ENCODE data around the gene OPRM1. TPM values are rescaled to one million over a fixed set of nuclear protein-coding genes. Genes with fewer than 3 reads are reported as not detected.

OPRM1 gene
- total RNA-seq, 4 donors from 2014 or later: 0.27 to 0.87 (median 0.40) TPM; not detected in 1

DNA sequence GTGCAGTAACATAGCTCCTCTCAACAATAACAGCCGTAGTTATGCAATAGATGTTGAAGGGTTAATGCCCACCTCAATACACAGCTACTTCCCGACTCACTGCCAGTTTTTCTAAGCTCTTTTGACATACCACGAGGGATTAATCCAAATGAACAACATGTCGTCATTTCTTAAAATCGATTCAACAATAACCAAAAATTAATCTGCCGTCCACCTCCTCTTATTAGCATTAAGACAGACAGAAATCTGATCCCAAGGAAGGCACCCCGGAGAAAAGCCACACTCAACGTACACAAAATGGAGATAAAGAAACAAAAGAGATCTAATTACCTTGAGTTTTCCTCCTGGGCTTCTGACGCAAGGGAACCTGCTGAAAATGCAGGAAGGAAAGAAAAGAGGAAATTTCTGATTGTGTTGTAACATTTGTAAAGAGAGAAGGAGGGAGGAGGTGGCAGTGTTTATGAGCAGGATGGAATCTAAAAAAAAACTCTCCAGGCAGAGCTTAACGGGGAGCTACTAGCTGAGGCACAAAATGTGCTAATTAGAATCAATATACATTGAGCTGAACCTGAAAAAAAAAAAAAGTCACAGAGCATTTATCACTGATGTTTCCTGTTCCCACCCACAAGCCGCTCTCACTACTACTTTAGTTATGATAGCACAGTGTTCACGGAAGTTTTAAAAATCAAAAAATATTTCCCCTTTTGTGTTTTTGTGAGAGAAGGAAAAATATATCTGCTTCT is 208.2 kb downstream of the OPRM1 start:
- TF ChIP-seq, protein P1, sequence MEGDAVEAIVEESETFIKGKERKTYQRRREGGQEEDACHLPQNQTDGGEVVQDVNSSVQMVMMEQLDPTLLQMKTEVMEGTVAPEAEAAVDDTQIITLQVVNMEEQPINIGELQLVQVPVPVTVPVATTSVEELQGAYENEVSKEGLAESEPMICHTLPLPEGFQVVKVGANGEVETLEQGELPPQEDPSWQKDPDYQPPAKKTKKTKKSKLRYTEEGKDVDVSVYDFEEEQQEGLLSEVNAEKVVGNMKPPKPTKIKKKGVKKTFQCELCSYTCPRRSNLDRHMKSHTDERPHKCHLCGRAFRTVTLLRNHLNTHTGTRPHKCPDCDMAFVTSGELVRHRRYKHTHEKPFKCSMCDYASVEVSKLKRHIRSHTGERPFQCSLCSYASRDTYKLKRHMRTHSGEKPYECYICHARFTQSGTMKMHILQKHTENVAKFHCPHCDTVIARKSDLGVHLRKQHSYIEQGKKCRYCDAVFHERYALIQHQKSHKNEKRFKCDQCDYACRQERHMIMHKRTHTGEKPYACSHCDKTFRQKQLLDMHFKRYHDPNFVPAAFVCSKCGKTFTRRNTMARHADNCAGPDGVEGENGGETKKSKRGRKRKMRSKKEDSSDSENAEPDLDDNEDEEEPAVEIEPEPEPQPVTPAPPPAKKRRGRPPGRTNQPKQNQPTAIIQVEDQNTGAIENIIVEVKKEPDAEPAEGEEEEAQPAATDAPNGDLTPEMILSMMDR (IDR thresholded peaks at IDR 0.05): no peak
- no peak for TF ChIP-seq POLR2AphosphoS5 (IDR thresholded peaks at IDR 0.05)
- Histone ChIP-seq H3K4me3 (peak overlapping the region in 1 of 2 donors; percentile 21), H3K4me1 (no peaks in the 10 kb centered on the region), H3K27ac (no peak overlapping the region), H3K9me3 (no peaks in the 10 kb centered on the region), H3K27me3 (no peaks in the 10 kb centered on the region), H3K36me3 (no peaks in the 10 kb centered on the region)
- no peak for ATAC-seq
- 28 to 37% methylated on average over 7 to 12 of the region's 12 CpGs for WGBS, 2 donors (ENCODE audit: low coverage in 1 of 2)

DNA sequence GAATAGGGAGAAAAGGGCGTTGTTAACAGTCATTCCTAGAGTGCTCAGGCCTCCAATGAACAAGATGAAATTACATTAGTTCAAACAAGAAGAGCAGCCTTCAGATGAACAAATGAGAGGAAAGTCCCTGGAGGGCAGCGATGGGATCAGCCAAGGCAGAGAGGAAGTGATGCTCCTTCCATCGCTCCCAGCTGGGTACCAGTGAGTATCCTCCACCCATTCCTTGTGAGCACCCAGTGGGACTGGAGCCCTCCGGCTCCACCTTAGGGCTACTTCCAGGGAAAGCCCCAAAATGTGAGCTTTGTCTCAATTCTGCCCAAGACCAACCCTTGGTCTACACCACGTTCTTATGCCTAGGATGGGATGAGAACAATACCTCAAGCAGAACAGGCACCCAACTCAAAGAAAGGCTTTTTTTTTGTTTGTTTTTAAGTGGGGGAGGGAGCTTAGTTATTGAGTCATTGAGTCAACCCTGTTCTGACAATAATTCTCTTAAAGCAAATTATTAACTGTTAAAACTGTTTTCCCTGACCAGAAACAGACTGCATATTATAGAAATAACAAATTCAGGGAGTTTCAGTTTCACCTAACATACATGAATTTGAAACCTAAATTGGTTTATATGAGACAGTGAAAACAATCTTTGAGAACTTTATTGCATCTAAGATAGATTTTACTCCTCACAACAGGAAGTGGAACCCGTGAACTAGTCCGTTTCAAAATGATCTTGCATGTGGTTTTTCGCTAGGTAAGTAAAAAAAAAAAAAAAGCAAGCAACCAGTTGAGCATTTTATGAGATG is 210.7 kb downstream of the OPRM1 start:
- 86 to 90% methylated on average over 5 to 7 of the region's 8 CpGs for WGBS, 2 donors (ENCODE audit: low coverage in 1 of 2)
- H3K36me3 ChIP-seq: no peaks in the 10 kb centered on the region
- H3K27me3 ChIP-seq: no peaks in the 10 kb centered on the region
- ATAC-seq: no peak
- no peaks in the 10 kb centered on the region for H3K4me1 ChIP-seq
- no peak for TF ChIP-seq POLR2A (IDR thresholded peaks at IDR 0.05)
- TF ChIP-seq, protein P1 (IDR thresholded peaks at IDR 0.05): no peak
- no peak for TF ChIP-seq EP300 (IDR thresholded peaks at IDR 0.05)
- no peak for TF ChIP-seq POLR2AphosphoS5 (IDR thresholded peaks at IDR 0.05)
- H3K9me3 ChIP-seq: no peaks in the 10 kb centered on the region
- no peak overlapping the region for H3K27ac ChIP-seq
- H3K4me3 ChIP-seq: no peak overlapping the region

DNA sequence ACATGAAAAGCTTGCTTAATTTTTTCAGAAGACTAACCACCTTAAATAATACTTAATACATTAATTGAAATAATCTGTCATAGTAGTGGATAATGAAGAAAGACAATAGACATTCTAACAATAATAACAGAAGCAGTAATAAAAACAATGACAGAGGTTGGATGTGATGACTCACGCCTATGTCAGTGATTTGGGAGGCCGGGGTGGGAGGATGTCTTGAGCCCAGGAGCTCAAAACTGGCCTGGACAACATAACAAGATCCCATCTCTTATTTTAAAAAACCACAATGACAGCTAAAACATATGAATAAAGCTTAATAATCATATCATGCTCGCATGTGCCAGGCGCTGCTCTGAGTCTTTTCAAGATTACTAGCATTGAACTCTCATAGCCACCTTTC is 212.1 kb downstream of the OPRM1 start:
- no peak overlapping the region for H3K4me3 ChIP-seq
- peaks cover 0 to 9% (median 0%) of the 10 kb centered on the region in 3 donors for H3K9me3 ChIP-seq
- H3K36me3 ChIP-seq: no peaks in the 10 kb centered on the region
- no peaks in the 10 kb centered on the region for H3K27me3 ChIP-seq
- no peak for ATAC-seq
- TF ChIP-seq, protein P1 (IDR thresholded peaks at IDR 0.05): no peak
- no peak for TF ChIP-seq EP300 (IDR thresholded peaks at IDR 0.05)
- TF ChIP-seq POLR2A (IDR thresholded peaks at IDR 0.05): no peak
- no peak for TF ChIP-seq POLR2AphosphoS5 (IDR thresholded peaks at IDR 0.05)
- H3K4me1 ChIP-seq: no peaks in the 10 kb centered on the region
- WGBS, 2 donors (ENCODE audit: low coverage in 1 of 2): 79 to 80% methylated on average over 4 of the region's 4 CpGs
- H3K27ac ChIP-seq: no peak overlapping the region

DNA sequence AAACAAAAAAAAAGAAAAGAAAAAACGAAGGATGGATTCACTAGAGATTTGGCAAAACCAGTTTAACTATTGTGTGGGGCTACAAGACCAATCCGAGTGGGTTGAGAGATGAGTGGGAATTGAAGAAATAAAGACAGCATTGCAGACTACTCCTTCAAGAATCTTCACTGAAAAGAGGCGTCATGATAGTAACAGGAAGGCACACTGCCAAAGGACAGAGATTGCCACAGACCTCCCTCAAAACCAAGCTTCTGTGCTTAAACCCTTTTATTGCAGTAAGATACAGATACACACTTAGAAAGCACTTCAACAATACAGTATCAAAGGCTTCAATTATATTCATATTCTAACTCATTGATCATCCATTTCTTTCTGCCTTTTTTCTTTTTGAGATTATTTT is 213.6 kb downstream of the OPRM1 start:
- Histone ChIP-seq H3K9me3 (peaks cover 0 to 10% (median 0%) of the 10 kb centered on the region in 3 donors), H3K27me3 (no peaks in the 10 kb centered on the region), H3K4me1 (no peaks in the 10 kb centered on the region), H3K36me3 (no peaks in the 10 kb centered on the region), H3K27ac (no peak overlapping the region), H3K4me3 (no peak overlapping the region)
- TF ChIP-seq POLR2AphosphoS5 (IDR thresholded peaks at IDR 0.05) (no peak), EP300 (IDR thresholded peaks at IDR 0.05) (no peak), POLR2A (IDR thresholded peaks at IDR 0.05) (no peak)
- TF ChIP-seq, protein P1 (IDR thresholded peaks at IDR 0.05): no peak
- no peak for ATAC-seq
- 57 to 70% methylated on average over 3 of the region's 3 CpGs for WGBS, 2 donors (ENCODE audit: low coverage in 1 of 2)

Data from gastroesophageal sphincter (tissue), 4 donors.